ENCODE results near the gene NANOS1. TPM values are rescaled to one million over a fixed set of nuclear protein-coding genes. Genes with fewer than 3 reads are reported as not detected.

NANOS1 gene
- total and polyA plus RNA-seq, 9 of the 15 experiments (the other 6 are each of a cell fraction or from before 2014, with no cell fraction given), result 0.14 to 1.6 (median 0.83) TPM; not detected in 1

GRCh38 chr10:119073584-119073983, 44.1 kb downstream of the NANOS1 start:
- BruUV-seq (replicated peaks), result TSS peak; percentile 12
- Histone ChIP-seq H3K9ac (ENCODE audit: insufficient read depth in 1 of 2, low read depth in 2 of 2, low read length in 2 of 2) (no peak overlapping the region), H3K79me2 (ENCODE audit: control insufficient read depth, insufficient read depth, low read length) (peaks cover 94% of the 10 kb centered on the region), H3K4me1 (replicated peaks in 1 of 2; ENCODE audit: control insufficient read depth in 2 of 2, insufficient read depth in 2 of 2, low read length in 2 of 2) (peaks cover 3 to 9% of the 10 kb centered on the region in 2 experiments; a peak in 3 of 5 replicates), H3K27me3 (ENCODE audit: control insufficient read depth in 2 of 2, insufficient read depth in 2 of 2, low read length in 2 of 2) (no peaks in the 10 kb centered on the region), H4K20me1 (replicated peaks; ENCODE audit: control insufficient read depth, insufficient read depth, low read length) (peaks cover 17% of the 10 kb centered on the region), H3K27ac (ENCODE audit: extremely low read depth, low read depth, low read length) (no peak overlapping the region), H3K4me2 (ENCODE audit: insufficient read depth, low read length) (no peak overlapping the region), H3K4me3 (no peak overlapping the region), H2AFZ (ENCODE audit: low read depth, low read length) (no peak overlapping the region), H3K9me3 (replicated peaks; ENCODE audit: control insufficient read depth, insufficient read depth, low read depth, low read length) (no peaks in the 10 kb centered on the region), H3K36me3 (ENCODE audit: control insufficient read depth, insufficient read depth, low read length) (peaks cover 73% of the 10 kb centered on the region), H3K9me1 (ENCODE audit: control insufficient read depth, insufficient read depth, low read length) (no peaks in the 10 kb centered on the region)
- TF ChIP-seq ZNF121 (CRISPR knock-in tag; conservative IDR thresholded peaks at IDR 0.05), result no peak
- TF ChIP-seq ZNF280B (CRISPR knock-in tag; IDR thresholded peaks at IDR 0.05), result no peak
- no peak for TF ChIP-seq ZNF740 (CRISPR knock-in tag; IDR thresholded peaks at IDR 0.05)
- no peak for TF ChIP-seq ZNF740 (tag; IDR thresholded peaks at IDR 0.05)
- TF ChIP-seq ZNF274 (IDR thresholded peaks at IDR 0.05; ENCODE audit: borderline replicate concordance, low read depth, low read length), result no peak
- no peak for ATAC-seq
- in situ Hi-C loops (cut with MboI), result no loop called here
- intact Hi-C loops (cut with micrococcal nuclease), result no loop called here
- POLR2A ChIA-PET, result no interaction called here
- CTCF ChIA-PET (ENCODE audit: low intra/inter-chr PET ratio), result no interaction called here
- 91% methylated on average over 6 of the region's 6 CpGs for WGBS (ENCODE audit: insufficient coverage, low coverage, missing lambda C conversion rate)
- DNase-seq (ENCODE audit: extremely low read depth in 1 of 4, low spot score in 3 of 4), result no peak
- no peak for FAIRE-seq
